Endothelial cell of umbilical vein (primary cell): ENCODE measurements around the gene TUBGCP2. TPM values are rescaled to one million over a fixed set of nuclear protein-coding genes. Genes with fewer than 3 reads are reported as not detected.

Experiments
- BruUV-seq: library from RNA; stranded (reverse); fragments of 400-500 nt; replicated peaks from 2 replicates; lab custom pipeline; 2021; lab: Mats Ljungman, UMichigan
- CTCF ChIA-PET: fragments of 300-600, 350-600 bp; sonication (Branson Sonifier 250); formaldehyde crosslinking; loops from one replicate; lab custom pipeline; 2021; ENCODE audit warnings: antibody characterized with exemption, inconsistent platforms; lab: Charles Lee
- POLR2A ChIA-PET: fragments of 300-600, 350-600 bp; sonication (Branson Sonifier 250); formaldehyde crosslinking; loops from one replicate; lab custom pipeline; 2021; ENCODE audit warnings: antibody characterized with exemption, inconsistent platforms; lab: Charles Lee
- DNase-seq: peaks from one replicate; pipeline ENCODE4 v3.0.0-alpha.2; 2011; ENCODE audit warnings: low read depth, low spot score
- FAIRE-seq: peaks from 2 replicates; lab custom pipeline; 2011; peaks lifted over from hg19 to GRCh38; lab: Jason Lieb, UNC
- H2AFZ ChIP-seq: 2 replicates; pipeline ENCODE4 v1.6.0; 2012; ENCODE audit warnings: low read depth, low read length, control low read depth, inconsistent platforms
- H3K27ac ChIP-seq: 2 replicates; pipeline ENCODE4 v1.5.1; 2011; ENCODE audit warnings: low read depth, mild to moderate bottlenecking, control low read depth, low read length, moderate library complexity; ENCODE audit not compliant: insufficient read depth
- H3K27me3 ChIP-seq, 2 experiments: 2 replicates each; pipeline versions ENCODE4 v1.6.0 to v1.6.1; 2011; ENCODE audit warnings: low read length in 2 of 2, mixed read lengths in 1 of 2; ENCODE audit not compliant: control insufficient read depth in 2 of 2, insufficient read depth in 2 of 2
- H3K36me3 ChIP-seq, 2 experiments: 2 replicates in 1 of 2; 3 replicates in 1 of 2; pipeline ENCODE4 v1.5.1; 2011; ENCODE audit warnings: low read length in 2 of 2, mild to moderate bottlenecking in 1 of 2, moderate library complexity in 1 of 2; ENCODE audit not compliant: control insufficient read depth in 2 of 2, insufficient read depth in 2 of 2; ENCODE audit errors: extremely low read depth in 1 of 2
- H3K4me1 ChIP-seq: 3 replicates; pipeline ENCODE4 v1.5.1; 2011; ENCODE audit warnings: mild to moderate bottlenecking, low read length; ENCODE audit not compliant: control insufficient read depth, insufficient read depth; ENCODE audit errors: extremely low read depth
- H3K4me2 ChIP-seq: 2 replicates; pipeline ENCODE4 v1.6.1; 2011; ENCODE audit warnings: low read length, control low read depth, mixed read lengths; ENCODE audit not compliant: insufficient read depth
- H3K4me3 ChIP-seq, 3 experiments: fragments of 200-600 bp in 1 of 3; sonication (generic), shearing (Covaris generic) in 1 of 3; replicated peaks in 1 of 3; 2 replicates each; pipeline ENCODE4 v1.5.1; 2011 to 2016; ENCODE audit warnings: control low read depth in 3 of 3, low read length in 3 of 3, mild to moderate bottlenecking in 2 of 3, inconsistent platforms in 1 of 3, low read depth in 1 of 3, moderate library complexity in 1 of 3; ENCODE audit not compliant: insufficient read depth in 1 of 3
- H3K79me2 ChIP-seq: 2 replicates; pipeline ENCODE4 v1.6.0; 2012; ENCODE audit warnings: low read length, inconsistent platforms; ENCODE audit not compliant: control insufficient read depth, insufficient read depth
- H3K9ac ChIP-seq: replicated peaks from 2 replicates; pipeline ENCODE3; 2011; ENCODE audit warnings: low read length, control low read depth; ENCODE audit not compliant: insufficient read depth; ENCODE audit errors: extremely low read depth
- H3K9me1 ChIP-seq: replicated peaks from 3 replicates; pipeline ENCODE4 v1.6.0; 2011; ENCODE audit warnings: mild to moderate bottlenecking, low read length; ENCODE audit not compliant: control insufficient read depth, insufficient read depth; ENCODE audit errors: extremely low read depth
- H3K9me3 ChIP-seq: replicated peaks from 2 replicates; pipeline ENCODE4 v1.5.1; 2012; ENCODE audit warnings: low read length, inconsistent platforms; ENCODE audit not compliant: control insufficient read depth, insufficient read depth
- H4K20me1 ChIP-seq: replicated peaks from 2 replicates; pipeline ENCODE3; 2011; ENCODE audit warnings: mild to moderate bottlenecking, low read length; ENCODE audit not compliant: control insufficient read depth, insufficient read depth; ENCODE audit errors: extremely low read depth
- CTCF ChIP-seq, 2 donors: IDR thresholded peaks; 1 replicate in 1 of 2; 2 replicates in 1 of 2; pipeline ENCODE4 v1.5.1; 2011; ENCODE audit warnings: low read length in 2 of 2, mild to moderate bottlenecking in 2 of 2, moderate library complexity in 2 of 2, control low read depth in 1 of 2, inconsistent platforms in 1 of 2, low read depth in 1 of 2; ENCODE audit not compliant: insufficient read depth in 1 of 2; ENCODE audit errors: extremely low read depth in 1 of 2
- EZH2 ChIP-seq: IDR thresholded peaks from 2 replicates; pipeline ENCODE4 v1.6.1; 2012; ENCODE audit warnings: borderline replicate concordance, low read depth, mild to moderate bottlenecking, moderate library complexity, low read length, inconsistent platforms; ENCODE audit not compliant: severe bottlenecking
- FOS ChIP-seq: IDR thresholded peaks from 2 replicates; pipeline ENCODE4 v1.6.1; 2011; ENCODE audit warnings: mild to moderate bottlenecking, low read length, moderate library complexity, borderline replicate concordance; ENCODE audit not compliant: insufficient read depth
- GATA2 ChIP-seq: IDR thresholded peaks from 2 replicates; pipeline ENCODE4 v1.7.0; 2011; ENCODE audit warnings: low read depth, mild to moderate bottlenecking, moderate library complexity, mixed read lengths, low read length; ENCODE audit not compliant: insufficient read length, insufficient read depth
- JUN ChIP-seq: IDR thresholded peaks from 2 replicates; pipeline ENCODE4 v1.6.1; 2011; ENCODE audit warnings: borderline replicate concordance, low read depth; ENCODE audit not compliant: insufficient read length, insufficient read depth
- MAX ChIP-seq: IDR thresholded peaks from 2 replicates; pipeline ENCODE4 v1.6.1; 2011; ENCODE audit not compliant: insufficient read depth, insufficient read length
- MYC ChIP-seq: IDR thresholded peaks from one replicate; pipeline ENCODE4 v1.6.1; 2011; ENCODE audit warnings: mild to moderate bottlenecking, low read depth, low read length
- POLR2A ChIP-seq: IDR thresholded peaks from 2 replicates; pipeline ENCODE4 v1.6.1; 2012; ENCODE audit warnings: low read depth, mild to moderate bottlenecking, control low read depth, low read length
- POLR2AphosphoS5 ChIP-seq: IDR thresholded peaks from 2 replicates; pipeline ENCODE4 v1.6.1; 2012; ENCODE audit warnings: low read depth, mild to moderate bottlenecking, control low read depth, low read length, moderate library complexity; ENCODE audit not compliant: insufficient read depth
- dilution Hi-C: fragments of 300-500 bp; cut with MboI; formaldehyde crosslinking; loops from one replicate; pipeline ENCODE4 v1.15.0; 2019; ENCODE audit warnings: low sequenced_read_pairs; ENCODE audit not compliant: extremely low pct_ligation_motif_present
- intact Hi-C: fragments of 100-400 bp; cut with micrococcal nuclease; formaldehyde crosslinking; loops from one replicate; pipeline ENCODE4 v1.10.0; 2022
- polyA plus RNA-seq, 4 experiments: library from polyadenylated mRNA; depleted of rRNA in 3 of 4; stranded (reverse) in 3 of 4; unstranded in 1 of 4; fragments of >200 nt; gene quantifications; 2 replicates each; pipeline versions ENCODE4 v1.2.1 to v1.2.3, GENCODE V29; 2011 to 2012; ENCODE audit warnings: missing spikeins in 1 of 4
- total RNA-seq: library from RNA; stranded (reverse); gene quantifications from 2 replicates; pipeline ENCODE4 v1.2.3, GENCODE V29; 2021

The TUBGCP2 gene
- total and polyA plus RNA-seq, 2 donors (not counting 3 experiments of a cell fraction or from before 2014, with no cell fraction given): 37.1 to 53.1 TPM

GRCh38 chr10:133313192-133313591, 4.5 kb upstream of the TUBGCP2 start:
- Histone ChIP-seq H2AFZ (no peak overlapping the region), H3K4me1 (no peaks in the 10 kb centered on the region), H3K27me3 (no peaks in the 10 kb centered on the region), H4K20me1 (no peaks in the 10 kb centered on the region), H3K9ac (no peak overlapping the region), H3K27ac (no peak overlapping the region), H3K9me1 (no peaks in the 10 kb centered on the region), H3K4me2 (no peak overlapping the region), H3K4me3 (no peak overlapping the region), H3K36me3 (peaks cover 3 to 5% of the 10 kb centered on the region in 2 experiments), H3K79me2 (peaks cover 3% of the 10 kb centered on the region), H3K9me3 (no peaks in the 10 kb centered on the region)
- dilution Hi-C loops: no loop called here
- TF ChIP-seq POLR2AphosphoS5 (no peak), MAX (no peak), MYC (no peak)
- POLR2A ChIA-PET: no interaction called here
- no peak for DNase-seq
- CTCF ChIA-PET: interaction anchor here (1.6 to 3.6 kb wide), 2 partner anchors 11 to 16 kb away, joined by 9 to 13 read pairs; no protein-coding TSS in a partner anchor
- BruUV-seq: no TSS peak
- intact Hi-C loops: no loop called here
- FAIRE-seq: no peak

GRCh38 chr10:133312769-133313145, 4.1 kb upstream of the TUBGCP2 start:
- intact Hi-C loops: no loop called here
- Histone ChIP-seq H3K27me3 (no peaks in the 10 kb centered on the region), H3K4me3 (no peak overlapping the region), H4K20me1 (no peaks in the 10 kb centered on the region), H3K4me1 (peaks cover 4% of the 10 kb centered on the region), H3K9me3 (no peaks in the 10 kb centered on the region), H2AFZ (no peak overlapping the region), H3K4me2 (no peak overlapping the region), H3K9ac (no peak overlapping the region), H3K79me2 (peaks cover 7% of the 10 kb centered on the region), H3K9me1 (no peaks in the 10 kb centered on the region), H3K36me3 (peaks cover 3 to 5% of the 10 kb centered on the region in 2 experiments), H3K27ac (no peak overlapping the region)
- DNase-seq (no peak), FAIRE-seq (no peak)
- CTCF ChIA-PET: interaction anchor here (3.6 kb wide), 1 partner anchor 12 kb away, joined by 13 read pairs; no protein-coding TSS in a partner anchor
- POLR2A ChIA-PET: no interaction called here
- dilution Hi-C loops: no loop called here
- TF ChIP-seq JUN (no peak), FOS (no peak), POLR2AphosphoS5 (no peak), POLR2A (no peak), CTCF (IDR thresholded peaks at IDR 0.05; ENCODE audit: extremely low read depth in 1 of 2, insufficient read depth in 1 of 2, low read depth in 1 of 2, low read length in 2 of 2) (no peak), EZH2 (no peak), GATA2 (no peak)
- BruUV-seq: no TSS peak
